Measurements from ENCODE around the gene ZNF511. TPM values are rescaled to one million over a fixed set of nuclear protein-coding genes. Genes with fewer than 3 reads are reported as not detected.

ZNF511 gene
- total RNA-seq, 6 donors from 2014 or later, result 12.6 to 44.2 (median 33.0) TPM

DNA sequence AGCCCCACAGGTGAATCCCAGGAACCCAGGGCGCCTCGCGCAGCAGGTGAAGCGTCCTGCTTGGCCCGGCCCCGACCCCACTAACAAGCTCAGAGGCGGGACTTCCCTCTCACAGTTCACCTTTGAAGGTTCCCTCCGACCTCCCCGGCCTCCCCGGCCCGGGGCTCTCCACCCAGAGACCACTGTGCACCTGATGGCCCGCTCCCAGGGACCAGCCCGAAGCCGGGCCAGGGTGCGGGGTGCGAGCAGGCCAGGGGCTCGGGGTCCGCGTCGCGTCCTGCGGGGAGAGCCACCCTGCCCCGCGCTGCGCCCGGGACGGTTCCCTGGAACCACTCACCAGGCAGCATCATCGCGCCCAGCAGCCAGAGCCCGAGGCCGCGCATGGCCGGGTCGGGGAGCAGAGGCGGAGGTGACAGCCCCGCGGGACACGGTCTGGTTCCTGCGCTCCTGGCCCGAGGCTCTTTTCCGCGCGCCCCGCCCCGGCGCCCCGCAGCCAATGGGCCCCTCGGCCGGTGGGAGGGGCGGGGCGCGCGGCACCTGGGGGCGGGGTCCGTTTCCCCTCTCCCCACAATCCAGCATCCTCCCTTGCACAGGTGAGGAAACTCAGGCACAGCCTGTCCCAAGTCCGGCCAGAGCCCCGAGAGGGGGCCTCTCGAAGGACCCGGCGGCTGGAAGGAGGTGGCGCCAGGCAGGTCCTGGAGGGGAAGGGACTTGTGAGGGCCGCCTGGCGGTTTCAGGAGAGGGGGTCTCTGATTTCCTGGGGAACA, 32.1 kb upstream of the ZNF511 start, which contains the start of gene ADAM8:
Gene ADAM8, minus strand, starts transcription at position 434 of the 767 bp plus-strand sequence. Its CDS starts 51 bp downstream, at position 383.
- DNase-seq (peak; percentile 67 to 94), ATAC-seq (ENCODE audit: low FRiP score in 2 of 2) (peak in 1 of 2 donors; percentile 28)
- Histone ChIP-seq H3K27ac (peak within 1 kb of the TSS; percentile 82 to 89 (median 87)), H3K36me3 (peaks cover 5 to 49% (median 24%) of the 10 kb centered on the region in 4 donors), H3K4me3 (peak within 1 kb of the TSS; percentile 35 to 44 (median 40)), H3K27me3 (peaks cover 0 to 4% (median 0%) of the 10 kb centered on the region in 4 donors), H3K9me3 (no peaks in the 10 kb centered on the region), H3K4me1 (peaks cover 16 to 55% (median 40%) of the 10 kb centered on the region in 4 donors)
- TF ChIP-seq POLR2AphosphoS5 (IDR thresholded peaks at IDR 0.05) (peak in 1 of 2 donors; percentile 43), EP300 (IDR thresholded peaks at IDR 0.05) (no peak), POLR2A (IDR thresholded peaks at IDR 0.05) (peak in 1 of 4 donors; percentile 76)
- TF ChIP-seq, protein P1, sequence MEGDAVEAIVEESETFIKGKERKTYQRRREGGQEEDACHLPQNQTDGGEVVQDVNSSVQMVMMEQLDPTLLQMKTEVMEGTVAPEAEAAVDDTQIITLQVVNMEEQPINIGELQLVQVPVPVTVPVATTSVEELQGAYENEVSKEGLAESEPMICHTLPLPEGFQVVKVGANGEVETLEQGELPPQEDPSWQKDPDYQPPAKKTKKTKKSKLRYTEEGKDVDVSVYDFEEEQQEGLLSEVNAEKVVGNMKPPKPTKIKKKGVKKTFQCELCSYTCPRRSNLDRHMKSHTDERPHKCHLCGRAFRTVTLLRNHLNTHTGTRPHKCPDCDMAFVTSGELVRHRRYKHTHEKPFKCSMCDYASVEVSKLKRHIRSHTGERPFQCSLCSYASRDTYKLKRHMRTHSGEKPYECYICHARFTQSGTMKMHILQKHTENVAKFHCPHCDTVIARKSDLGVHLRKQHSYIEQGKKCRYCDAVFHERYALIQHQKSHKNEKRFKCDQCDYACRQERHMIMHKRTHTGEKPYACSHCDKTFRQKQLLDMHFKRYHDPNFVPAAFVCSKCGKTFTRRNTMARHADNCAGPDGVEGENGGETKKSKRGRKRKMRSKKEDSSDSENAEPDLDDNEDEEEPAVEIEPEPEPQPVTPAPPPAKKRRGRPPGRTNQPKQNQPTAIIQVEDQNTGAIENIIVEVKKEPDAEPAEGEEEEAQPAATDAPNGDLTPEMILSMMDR (IDR thresholded peaks at IDR 0.05), result no peak
- WGBS, 2 donors, result 7% methylated on average over 33 of the region's 63 CpGs; no CpG with 5 or more reads in 1 of the 2 donors

DNA sequence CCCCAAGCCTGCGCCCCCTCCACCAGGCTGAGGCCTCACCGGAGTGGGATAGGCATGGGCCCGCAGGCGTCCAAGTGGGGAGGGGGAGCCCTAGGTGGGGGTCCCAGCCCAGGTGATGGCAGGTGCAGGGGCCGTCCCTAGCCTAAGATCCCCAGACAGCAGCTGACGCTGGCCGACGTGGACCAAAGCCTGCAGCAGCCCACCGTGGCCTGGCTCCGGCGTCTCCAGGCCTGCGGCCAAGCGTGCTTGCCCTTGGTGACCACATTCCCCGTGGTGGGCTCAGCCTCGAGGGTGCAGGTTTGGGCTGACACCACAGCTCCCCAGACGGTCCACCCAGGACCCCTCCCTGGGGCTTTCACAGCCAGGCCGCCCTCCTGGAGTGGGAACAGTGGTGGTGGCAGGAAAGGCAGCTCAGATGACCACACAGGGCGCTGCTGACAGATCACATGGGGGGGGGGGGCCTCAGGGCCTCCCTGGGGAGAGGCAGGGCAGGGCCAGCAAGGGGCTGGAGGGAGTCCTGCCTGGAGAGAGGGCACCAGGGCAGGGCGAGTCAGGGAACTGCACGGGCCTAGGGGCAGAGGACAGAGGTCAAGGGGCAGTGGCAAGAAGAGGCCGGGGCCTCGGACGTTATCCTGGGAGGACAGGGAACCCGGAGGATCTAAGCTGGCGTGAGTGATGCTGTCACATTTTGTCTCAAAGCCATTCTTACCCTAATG, 31.3 kb upstream of the ZNF511 start:
- WGBS, 2 donors, result 75% methylated on average over 9 to 24 of the region's 25 CpGs
- Histone ChIP-seq H3K36me3 (peaks cover 8 to 51% (median 30%) of the 10 kb centered on the region in 4 donors), H3K9me3 (no peaks in the 10 kb centered on the region), H3K4me3 (peak overlapping the region in 1 of 4 donors; percentile 40), H3K4me1 (peaks cover 16 to 55% (median 40%) of the 10 kb centered on the region in 4 donors), H3K27ac (peak overlapping the region; percentile 82 to 89 (median 87)), H3K27me3 (peaks cover 0 to 4% (median 0%) of the 10 kb centered on the region in 4 donors)
- ATAC-seq (ENCODE audit: low FRiP score in 2 of 2) (no peak), DNase-seq (peak in 1 of 2 donors; percentile 76)
- TF ChIP-seq, protein P1 (IDR thresholded peaks at IDR 0.05), result no peak
- TF ChIP-seq POLR2AphosphoS5 (IDR thresholded peaks at IDR 0.05) (no peak), POLR2A (IDR thresholded peaks at IDR 0.05) (no peak), EP300 (IDR thresholded peaks at IDR 0.05) (no peak)

DNA sequence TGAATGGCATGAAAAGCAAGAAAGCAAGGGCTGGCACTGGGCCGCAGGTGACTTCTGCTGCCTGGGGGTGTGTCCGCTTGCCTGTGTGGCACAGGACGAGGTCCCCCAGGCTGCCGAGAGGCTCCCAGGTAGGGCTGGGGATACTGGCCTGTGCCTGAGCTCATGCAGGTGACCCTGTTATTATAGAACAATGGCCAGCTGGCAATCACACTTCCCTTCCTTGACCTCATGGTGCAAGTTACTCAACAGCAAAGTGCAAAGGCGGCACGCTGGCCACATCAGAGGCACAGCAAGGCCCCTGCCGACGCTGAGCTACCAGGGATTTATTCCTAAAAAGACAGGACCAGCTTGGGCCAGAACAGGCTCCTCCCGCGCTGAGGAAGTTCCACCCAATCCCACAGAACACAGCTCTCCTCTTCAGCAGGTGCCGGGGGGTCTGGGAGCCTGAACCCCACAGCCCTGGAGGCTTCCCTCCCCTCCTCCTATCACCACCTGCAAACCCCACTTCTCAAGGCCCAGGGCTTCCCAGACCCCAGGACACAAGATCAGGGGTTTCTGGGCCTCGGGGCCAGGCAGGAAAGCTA, 30.6 kb upstream of the ZNF511 start:
- H3K36me3 ChIP-seq, result peaks cover 14 to 53% (median 32%) of the 10 kb centered on the region in 4 donors
- peaks cover 16 to 55% (median 40%) of the 10 kb centered on the region in 4 donors for H3K4me1 ChIP-seq
- DNase-seq (peak in 1 of 2 donors; percentile 53), ATAC-seq (ENCODE audit: low FRiP score in 2 of 2) (no peak)
- TF ChIP-seq, protein P1 (IDR thresholded peaks at IDR 0.05), result no peak
- H3K27ac ChIP-seq, result peak overlapping the region; percentile 82 to 89 (median 87)
- peaks cover 0 to 4% (median 0%) of the 10 kb centered on the region in 4 donors for H3K27me3 ChIP-seq
- H3K4me3 ChIP-seq, result peak overlapping the region in 1 of 4 donors; percentile 12
- H3K9me3 ChIP-seq, result no peaks in the 10 kb centered on the region
- WGBS, 2 donors, result 48 to 65% methylated on average over 4 to 11 of the region's 12 CpGs

- ATAC-seq (ENCODE audit: low FRiP score in 2 of 2) (peak; percentile 44 to 51), DNase-seq (peak; percentile 64 to 83)
- H3K9me3 ChIP-seq, result no peaks in the 10 kb centered on the region
- H3K27ac ChIP-seq, result peak overlapping the region; percentile 82 to 89 (median 87)
- TF ChIP-seq EP300 (IDR thresholded peaks at IDR 0.05) (no peak), POLR2AphosphoS5 (IDR thresholded peaks at IDR 0.05) (peak in 1 of 2 donors; percentile 23), POLR2A (IDR thresholded peaks at IDR 0.05) (peak in 1 of 4 donors; percentile 60)
- TF ChIP-seq, protein P1 (IDR thresholded peaks at IDR 0.05), result no peak
- peaks cover 16 to 53% (median 39%) of the 10 kb centered on the region in 4 donors for H3K36me3 ChIP-seq
- peaks cover 16 to 55% (median 40%) of the 10 kb centered on the region in 4 donors for H3K4me1 ChIP-seq
- H3K27me3 ChIP-seq, result peaks cover 0 to 4% (median 0%) of the 10 kb centered on the region in 4 donors
- H3K4me3 ChIP-seq, result peak overlapping the region in 1 of 4 donors; percentile 12
- WGBS, 2 donors, result 46 to 62% methylated on average over 18 of the region's 19 CpGs
Observed at GRCh38 chr10:133278577-133279265, 30.0 kb upstream of the ZNF511 start.

Measured in upper lobe of left lung (tissue), 6 donors.